CD4-positive, alpha-beta T cell treated with Interferon alpha-2 for 1 hour (primary cell): Measurements from ENCODE around the gene SH3TC1.

Experiments
- DNase-seq, 2 donors: peaks; one replicate each; pipeline ENCODE4 v3.0.0-alpha.2; 2020 to 2022

Gene SH3TC1

GRCh38 chr4:8201321-8201781 lies 2.3 kb downstream of the SH3TC1 start:
- DNase-seq = peak; percentile 61 to 70

DNA sequence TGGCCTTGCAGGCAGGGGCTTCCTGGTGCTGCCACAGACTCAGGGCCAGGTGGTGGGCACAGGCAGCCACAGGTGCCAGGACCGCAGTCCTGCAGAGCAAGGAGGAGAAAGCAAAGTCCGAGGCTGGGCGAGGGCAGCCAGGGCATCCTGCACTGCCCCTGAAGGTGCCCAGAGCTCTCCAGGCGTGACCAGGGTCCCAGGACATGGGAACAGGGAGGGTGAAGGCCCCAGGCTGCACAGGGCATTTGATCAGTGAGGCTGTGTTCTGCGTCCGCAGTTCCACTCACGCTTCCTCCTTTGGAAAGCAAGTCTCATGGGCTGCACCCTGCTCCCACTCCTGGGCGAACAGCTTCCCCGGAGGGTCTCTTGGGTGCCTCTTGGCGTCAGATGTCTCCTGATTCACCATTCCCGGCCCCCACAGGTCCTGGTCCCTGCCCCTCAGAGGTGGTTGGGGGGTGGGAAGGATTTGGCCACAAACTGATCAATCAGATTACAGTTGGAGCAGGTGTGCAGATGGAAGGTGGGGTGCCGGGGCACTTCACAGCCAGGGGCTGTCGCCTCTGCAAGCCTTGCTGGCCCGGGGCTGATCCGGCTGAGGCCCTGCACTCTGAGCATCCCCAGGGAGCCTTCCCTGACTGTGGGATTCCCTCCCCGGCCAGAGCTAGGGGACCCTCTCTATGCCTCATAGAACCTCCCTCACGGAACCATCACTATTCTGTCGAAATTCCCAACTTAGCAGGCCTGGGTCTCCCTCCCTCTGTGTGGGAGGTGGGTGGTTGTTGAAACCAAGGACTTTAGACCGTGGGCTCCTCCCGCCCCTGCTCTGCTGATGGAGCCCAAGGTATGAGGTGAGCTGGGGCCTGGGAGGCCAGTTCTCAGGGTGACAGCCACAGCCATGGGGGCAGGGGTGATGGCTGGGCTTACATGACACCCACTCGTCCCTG lies 3.3 kb downstream of the SH3TC1 start:
- DNase-seq = no peak

DNA sequence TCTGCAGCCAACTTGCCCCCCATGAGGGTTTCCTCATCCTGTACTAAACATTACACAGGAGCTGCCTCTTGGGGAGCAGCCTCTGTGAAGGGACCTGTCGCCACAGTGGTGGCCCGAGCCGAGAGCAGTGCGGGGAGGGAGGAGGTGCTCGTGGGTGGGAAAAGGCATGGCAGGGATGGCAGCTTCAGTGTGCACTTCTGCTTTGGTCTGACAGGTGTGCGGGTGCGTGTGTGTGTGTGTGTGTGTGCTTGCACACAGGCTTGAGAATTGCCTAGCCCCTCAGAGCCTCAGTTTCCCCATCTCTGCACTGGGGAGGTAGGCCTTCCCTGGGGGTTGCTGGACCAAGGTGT lies 3.9 kb downstream of the SH3TC1 start:
- no peak for DNase-seq

DNA sequence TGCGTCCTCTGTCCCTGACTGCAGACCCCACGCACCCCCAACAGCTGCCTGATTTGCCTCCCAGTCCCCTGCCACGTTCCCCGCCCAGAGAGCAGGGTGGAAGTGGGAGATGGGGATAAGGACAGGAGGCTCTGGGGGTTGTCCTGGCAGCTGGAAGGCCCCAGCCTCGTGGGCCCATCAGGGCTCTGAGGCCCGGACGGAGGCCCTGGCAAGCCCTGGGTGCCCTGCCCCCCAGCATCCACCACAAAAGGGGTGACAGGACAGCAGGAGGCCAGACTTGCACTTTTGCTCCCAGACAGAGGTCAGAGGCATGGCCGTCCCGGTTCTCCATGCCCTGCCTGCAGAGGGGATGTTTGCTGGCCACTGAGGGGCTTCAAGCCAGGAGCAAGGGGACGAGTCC lies 4.7 kb downstream of the SH3TC1 start:
- no peak for DNase-seq

DNA sequence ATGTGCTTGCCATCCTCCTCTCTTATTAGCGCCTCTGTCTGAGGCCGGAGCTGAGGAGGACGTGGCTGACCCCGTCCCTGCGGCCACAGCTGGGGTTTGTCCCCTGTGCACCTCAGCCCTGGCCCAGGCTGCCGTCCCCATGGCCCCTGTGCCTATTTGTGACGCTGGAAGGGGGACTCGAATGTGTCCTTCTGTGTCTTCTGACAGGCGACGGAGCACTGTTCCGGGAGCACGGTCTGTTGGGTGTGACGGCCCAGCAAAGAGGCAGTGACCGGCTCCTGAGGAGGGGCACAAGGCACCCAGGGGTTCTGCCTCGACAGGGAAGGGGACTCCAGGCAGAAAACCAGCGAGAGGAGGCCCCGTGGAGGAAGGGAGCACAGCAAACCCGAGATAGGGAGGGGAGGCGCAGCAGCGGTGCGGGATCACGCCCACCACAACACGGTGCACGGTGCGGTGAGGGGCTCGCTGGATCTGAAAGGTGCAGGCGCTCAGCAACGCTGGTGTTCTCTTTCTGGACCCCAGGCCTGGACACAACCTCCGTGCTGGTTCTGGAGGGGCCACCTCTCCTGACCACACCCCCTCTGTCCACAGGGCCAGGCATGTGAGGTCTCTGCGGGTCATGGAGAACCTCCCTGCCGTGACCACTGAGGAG lies 5.6 kb downstream of the SH3TC1 start:
- no peak for DNase-seq

GRCh38 chr4:8205241-8205707 lies 6.2 kb downstream of the SH3TC1 start:
- peak in 1 of 2 donors; percentile 31 for DNase-seq

- DNase-seq = no peak
Observed at GRCh38 chr4:8205749-8206611, 6.9 kb downstream of the SH3TC1 start.

- DNase-seq = no peak
Observed at GRCh38 chr4:8207314-8207713, 8.2 kb downstream of the SH3TC1 start.

DNA sequence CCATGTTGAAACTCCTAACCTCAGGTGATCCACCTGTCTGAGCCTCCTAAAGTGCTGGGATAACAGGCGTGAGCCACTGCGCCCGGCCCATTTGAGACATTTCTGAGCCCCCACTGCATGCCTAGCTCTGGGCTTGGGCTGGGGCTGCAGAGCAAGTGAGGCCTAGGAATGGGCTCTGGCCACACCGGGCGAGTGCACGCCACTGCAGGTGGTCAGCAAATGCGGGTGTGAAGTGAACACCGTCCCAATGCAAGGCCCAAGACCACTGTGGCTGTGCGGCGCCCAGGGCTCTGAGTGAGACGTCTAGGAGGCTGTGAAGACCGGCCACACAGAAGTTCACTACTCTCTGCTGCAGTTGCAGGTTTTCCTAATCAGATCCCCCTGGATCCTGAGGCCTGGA lies 9.5 kb downstream of the SH3TC1 start:
- no peak for DNase-seq

DNA sequence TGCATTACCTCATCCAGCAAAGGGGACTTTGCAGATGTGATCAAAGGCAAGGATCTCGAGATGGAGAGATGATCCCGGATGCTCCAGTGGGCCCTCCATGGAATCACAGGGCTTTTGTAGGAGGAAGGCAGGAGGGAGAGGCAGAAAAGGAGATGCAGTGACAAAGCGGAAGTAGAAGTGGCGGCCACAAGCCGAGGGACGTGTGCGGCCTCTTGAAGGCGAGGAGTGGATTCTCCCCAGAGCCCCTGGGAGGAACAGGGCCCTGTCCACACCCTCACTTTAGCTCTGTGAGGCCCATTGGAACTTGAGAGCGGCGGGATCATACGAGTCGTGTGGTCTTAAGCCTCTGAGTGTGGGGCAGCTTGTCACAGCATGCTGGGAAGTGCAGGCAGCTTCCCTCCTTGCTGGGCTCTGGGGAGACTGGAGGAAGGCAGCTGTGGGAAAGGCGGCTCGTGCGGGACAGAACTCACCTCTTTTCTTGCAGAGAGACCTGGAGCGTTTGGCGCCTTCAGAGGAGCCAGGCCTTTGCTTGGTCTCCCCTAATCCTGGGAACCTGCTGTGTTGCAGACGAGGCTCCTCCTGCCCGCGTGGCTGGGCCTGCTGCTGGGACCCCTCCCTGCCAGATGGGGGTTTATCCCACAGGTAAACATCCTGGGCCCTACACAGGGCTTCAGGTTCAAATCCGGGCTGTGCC lies 10.2 kb downstream of the SH3TC1 start:
- no peak for DNase-seq

GRCh38 chr4:8210010-8210409 lies 10.9 kb downstream of the SH3TC1 start:
- no peak for DNase-seq

DNA sequence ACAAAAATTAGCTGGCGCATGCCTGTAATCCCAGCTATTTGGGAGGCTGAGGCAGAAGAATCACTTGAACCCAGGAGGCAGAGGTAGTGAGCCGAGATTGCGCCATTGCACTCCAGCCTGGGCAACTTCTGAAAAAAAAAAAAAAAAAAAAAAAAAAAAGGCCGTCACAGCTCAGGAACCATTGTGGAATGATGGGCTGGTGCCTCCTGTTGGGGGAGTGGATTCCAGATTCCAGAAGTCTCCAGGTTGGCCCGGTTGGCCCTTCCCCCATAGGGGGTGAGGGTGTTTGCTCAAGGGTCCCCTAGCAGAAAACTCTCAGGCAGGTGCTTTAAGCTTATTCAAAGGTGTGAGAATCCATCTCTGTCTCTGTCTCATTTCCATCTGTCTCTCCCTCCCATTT lies 11.5 kb downstream of the SH3TC1 start:
- DNase-seq = no peak

DNA sequence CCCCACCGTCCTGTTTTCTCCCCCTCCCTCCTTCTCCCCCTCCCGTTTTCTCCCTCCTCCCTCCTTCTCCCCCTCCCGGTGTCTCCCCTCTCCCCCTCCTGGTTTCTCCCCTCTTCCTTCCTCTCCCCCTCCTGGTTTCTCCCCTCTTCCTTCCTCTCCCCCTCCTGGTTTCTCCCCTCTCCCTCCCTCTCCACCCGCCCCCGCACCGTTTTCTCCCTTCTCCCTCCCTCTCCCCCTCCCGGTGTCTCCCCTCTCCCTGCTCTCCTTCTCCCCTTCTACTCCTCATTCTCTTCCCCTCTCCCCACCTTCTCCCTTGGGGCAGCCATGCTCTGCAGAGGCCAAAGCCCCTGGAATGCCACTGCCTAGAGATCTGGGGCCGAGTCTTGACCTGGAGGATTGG lies 12.2 kb downstream of the SH3TC1 start:
- no peak for DNase-seq

GRCh38 chr4:8211737-8212581 lies 12.9 kb downstream of the SH3TC1 start:
- DNase-seq = no peak

- no peak for DNase-seq
Observed at GRCh38 chr4:8212622-8213021, 13.5 kb downstream of the SH3TC1 start.

DNA sequence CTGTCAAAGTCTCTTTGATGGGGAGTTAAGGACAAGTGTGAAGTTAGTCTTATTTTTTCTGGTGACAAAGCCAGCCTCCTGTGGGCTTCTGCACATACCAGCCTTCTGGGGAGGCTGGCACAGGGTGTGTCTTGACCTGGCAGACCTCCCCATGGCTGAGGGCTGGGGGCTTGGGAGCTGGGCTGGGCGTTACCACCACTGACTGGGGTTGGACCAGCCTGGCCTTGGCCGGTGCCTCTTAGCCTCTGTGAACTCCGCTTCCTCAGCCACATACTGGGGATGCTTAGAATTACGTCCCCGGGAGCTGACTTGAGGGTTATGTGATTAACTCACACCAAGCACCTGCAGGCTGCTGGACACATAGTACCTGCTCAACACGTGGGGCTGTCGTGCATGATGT lies 14.0 kb downstream of the SH3TC1 start:
- no peak for DNase-seq

GRCh38 chr4:8214136-8214535 lies 15.0 kb downstream of the SH3TC1 start:
- DNase-seq = no peak

- DNase-seq = no peak
Observed at GRCh38 chr4:8215001-8215427, 15.9 kb downstream of the SH3TC1 start.

DNA sequence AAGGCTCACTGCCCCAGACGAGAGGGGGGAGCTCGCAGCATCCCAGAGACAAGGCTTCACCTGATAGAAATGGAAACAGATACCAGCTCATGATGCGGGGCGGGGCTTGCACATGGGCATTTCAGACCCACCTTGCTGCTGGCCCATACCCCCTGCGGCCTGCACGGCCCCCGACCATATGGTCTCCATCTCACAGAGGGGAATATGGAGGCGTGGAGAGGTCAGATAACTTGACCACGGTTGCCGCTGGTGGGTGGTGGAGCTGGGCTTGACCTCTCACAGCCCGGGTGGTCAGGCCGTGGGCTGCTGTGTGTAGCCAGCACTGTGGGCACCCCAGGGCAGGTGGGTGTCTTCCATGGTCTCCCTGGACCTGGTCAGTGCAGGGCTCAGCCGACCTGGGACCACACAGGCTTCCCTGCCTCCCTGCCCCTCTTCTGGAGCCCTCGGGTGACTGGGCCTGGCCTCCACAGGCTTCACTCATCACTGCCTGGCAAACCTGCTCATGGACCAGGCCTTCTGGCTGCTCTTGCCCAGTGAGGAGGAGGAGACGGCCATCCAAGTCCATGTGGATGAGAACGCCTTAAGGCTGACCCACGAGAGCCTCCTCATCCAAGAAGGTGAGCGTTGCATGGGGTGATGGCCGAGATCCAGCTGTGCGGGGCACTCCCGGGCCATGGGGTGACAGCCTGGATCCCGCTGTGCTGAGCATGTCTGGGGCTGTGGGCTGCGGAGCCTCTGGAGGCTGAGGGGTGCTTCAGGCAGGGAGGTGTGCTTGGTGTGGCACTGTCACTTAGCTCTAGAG lies 16.8 kb downstream of the SH3TC1 start:
- DNase-seq = no peak

DNA sequence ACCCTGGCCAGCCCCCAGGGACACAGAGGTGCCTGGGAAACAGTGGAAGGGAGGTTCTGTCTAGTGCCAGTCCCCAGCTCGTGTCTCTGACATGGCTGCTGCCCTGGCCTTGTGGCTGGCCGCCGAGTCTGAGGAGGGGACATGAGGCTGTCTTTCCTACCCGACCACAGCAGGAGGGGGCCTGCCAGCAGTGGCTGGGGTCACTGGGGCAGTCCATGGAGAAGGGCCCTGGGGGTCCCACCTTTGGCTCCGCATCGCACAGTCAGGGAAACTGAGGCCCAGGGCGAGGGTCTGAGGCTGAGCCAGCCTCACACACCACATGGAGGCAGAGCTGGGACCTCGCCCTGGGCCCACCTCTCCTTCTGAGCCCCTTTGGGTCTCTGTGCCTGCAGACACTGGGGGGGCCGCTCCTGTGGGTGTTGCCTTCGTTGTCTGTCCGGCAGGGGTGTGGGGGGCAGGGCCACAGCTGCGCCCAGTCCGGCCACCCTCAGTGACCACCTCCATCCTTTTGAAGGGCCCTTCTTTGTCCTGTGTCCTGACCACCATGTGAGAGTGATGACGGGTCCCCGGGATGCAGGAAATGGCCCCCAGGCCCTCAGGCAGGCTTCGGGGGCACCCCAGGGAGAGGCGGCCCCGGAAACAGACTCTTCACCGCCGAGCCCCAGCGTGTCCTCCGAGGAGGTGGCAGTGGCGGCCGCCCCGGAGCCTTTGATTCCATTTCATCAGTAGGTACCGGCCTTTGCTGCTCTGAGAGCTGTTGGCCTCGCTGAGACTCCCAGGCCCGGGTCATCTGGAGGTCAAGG lies 17.6 kb downstream of the SH3TC1 start:
- no peak for DNase-seq
